SKM-1 (cell line): ENCODE data around the gene PIR.

Experiments
- DNase-seq: peaks from one replicate; lab custom pipeline; 2025; ENCODE audit not compliant: unreplicated experiment; lab: John Stamatoyannopoulos, UW

Gene PIR

GRCh38 chrX:15350329-15350996 is 142.7 kb downstream of the PIR start:
- DNase-seq: no peak

DNA sequence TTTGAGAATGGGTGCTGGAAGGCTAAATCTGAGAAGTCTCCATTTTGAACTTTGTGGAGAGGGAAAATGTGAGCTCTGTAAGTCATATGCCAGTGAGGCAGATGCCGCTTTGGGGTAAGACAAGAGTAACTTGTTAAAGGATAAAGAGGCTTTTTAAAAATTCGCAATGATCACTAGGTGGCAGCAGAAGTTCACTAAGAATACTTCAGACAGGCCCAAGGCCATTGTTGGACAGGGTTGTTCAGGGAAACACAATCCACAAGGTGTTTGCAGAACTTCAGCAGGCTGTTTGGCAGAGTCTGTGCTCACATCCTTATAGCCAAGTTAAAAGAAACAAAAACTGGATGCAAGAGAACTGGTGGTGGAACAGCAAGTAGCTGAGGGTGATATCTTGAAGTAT is 144.1 kb downstream of the PIR start:
- no peak for DNase-seq

DNA sequence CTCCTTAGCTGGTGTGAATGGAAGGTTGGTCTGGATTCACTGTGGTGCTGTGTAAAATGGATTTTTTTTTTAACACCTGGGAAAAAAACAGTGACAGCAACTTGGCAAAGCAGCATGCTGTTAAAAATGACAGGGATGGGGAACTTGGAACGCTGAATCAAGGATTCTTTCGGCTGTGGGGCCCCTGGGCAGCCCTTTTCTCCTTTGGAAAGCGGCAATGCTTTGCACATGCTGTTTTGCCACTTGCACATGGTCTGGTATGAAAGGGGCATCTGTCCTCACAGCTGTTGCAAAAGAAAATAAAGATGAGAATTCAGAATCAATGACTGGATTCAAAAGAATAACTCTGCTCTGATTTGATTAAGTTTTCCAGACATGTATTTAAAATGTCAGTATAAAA is 147.2 kb downstream of the PIR start:
- no peak for DNase-seq

GRCh38 chrX:15344106-15344505 is 149.0 kb downstream of the PIR start:
- no peak for DNase-seq

DNA sequence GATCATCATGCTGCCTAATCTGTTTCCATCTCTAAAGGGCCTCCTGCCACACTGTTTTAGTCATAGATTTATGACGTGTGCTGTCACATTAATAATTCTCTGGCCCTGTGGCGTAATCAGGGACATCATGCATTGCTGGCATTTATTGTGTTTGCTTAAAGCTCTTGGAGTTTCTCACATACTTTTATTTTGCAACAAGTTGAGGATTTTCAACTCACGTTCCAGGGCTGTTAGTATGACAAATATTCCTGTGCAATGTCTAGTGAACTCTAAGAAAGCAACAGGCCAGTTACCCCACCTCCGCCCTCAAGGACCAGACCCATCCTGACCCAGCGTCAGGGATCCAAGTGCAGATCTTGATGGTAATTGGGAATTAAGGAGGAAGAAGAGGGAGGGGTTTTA is 150.1 kb downstream of the PIR start:
- DNase-seq: no peak

DNA sequence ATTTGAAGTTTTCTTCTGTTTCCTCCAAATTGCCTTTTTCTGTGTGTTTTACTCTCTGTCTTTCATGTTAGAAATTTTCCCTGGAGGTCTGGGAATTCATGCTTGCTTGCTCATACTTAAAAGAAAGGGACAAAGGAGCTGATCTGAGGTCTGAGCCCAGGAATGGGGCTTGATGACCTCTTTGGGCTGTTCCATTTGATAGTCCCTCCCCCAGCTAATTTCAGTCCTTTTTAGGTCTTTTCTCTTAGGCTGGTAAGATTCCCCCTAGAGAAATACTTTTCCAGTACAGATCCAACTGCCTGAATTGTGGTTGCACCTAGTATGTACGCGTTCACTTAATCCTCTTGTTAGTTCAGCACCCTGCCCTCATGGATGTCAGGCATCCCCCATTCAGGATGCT is 152.3 kb downstream of the PIR start:
- DNase-seq: no peak

GRCh38 chrX:15336023-15336413 is 157.1 kb downstream of the PIR start:
- no peak for DNase-seq

DNA sequence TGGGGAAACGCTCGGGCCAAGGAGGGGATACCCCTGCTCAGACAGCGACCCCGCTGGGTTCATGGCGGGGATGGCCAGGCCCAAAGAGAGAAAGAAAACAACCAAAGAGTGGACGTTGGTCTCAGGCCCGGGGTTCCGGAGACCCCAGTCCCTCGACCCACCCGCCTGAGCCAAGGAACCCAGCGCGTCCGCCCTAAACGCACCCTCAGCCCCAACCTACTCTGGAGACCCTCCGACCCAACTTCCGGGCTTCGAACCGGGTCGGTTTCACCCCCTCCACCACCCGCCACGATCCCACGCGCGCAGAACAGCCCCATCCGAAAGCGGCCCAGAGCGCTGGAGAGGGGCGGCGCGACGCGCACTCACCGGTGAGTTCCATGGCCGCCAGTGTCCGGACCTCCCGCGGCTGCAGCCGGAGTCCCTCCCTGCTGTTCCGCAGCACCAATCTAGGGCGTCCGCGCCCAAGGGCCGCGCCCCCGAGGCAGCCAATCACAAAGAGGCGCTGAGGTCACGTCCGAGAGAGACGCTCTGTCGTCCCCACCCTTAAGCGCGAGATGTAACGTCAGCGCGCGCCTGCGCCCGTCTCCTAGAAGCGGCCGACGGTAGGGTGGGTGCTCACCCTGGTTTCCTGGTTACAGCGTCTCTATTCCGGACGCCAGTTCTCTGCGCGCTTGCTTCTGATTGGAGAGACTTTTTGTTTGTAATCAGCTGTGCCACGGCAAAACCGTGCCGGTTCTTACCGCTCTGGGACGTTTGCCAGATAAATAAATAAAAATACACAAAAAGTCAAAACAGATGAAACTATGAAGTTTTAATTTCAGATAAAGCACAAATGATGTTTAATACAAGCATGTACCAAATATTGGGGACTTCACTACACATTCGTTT is 157.8 kb downstream of the PIR start, which contains the start of gene PIGA:
TSS of gene PIGA (minus strand) at position 389 of the 888 bp plus-strand sequence. CDS start 3,593 bp downstream, outside the sequence.
- peak; percentile 63 for DNase-seq
